Measurements from ENCODE around the gene RAI1. TPM values are rescaled to one million over a fixed set of nuclear protein-coding genes. Genes with fewer than 3 reads are reported as not detected.
A peak's percentile ranks its signal among the peaks of the same experiment; 100 is the strongest.

Gene RAI1
- total RNA-seq, 2 experiments from 2014 or later: 25.0 to 25.5 TPM

DNA sequence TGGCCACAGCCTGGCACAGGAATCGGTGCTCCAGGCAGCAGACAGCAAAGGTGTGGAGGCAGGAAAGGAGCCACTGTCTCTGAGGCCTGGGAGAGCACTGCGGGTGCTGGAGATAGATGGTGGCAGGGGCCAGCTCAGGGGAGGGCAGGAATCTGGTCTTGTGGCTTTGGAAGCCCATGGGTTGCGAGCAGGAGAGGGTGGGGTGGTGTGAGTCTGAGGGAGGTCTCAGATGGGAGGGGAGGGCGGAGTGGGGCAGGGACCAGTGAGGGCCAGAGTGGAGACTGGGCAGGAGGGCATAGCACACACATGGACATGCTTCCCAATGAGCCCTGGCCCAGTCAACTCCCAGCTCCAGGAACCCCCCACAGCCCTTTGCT lies 85.5 kb downstream of the RAI1 start:
- Mint-ChIP-seq H3K4me3 (no peak overlapping the region), H3K27me3 (no peaks in the 10 kb centered on the region), H3K9me3 (no peaks in the 10 kb centered on the region), H3K27ac (peak overlapping the region; percentile 86), H3K36me3 (peaks cover 2% of the 10 kb centered on the region), H3K4me1 (peaks cover 38% of the 10 kb centered on the region)
- no peak for DNase-seq
- no peak for ATAC-seq (ENCODE audit: low read depth)
- POLR2A ChIA-PET: interaction anchor here (0.6 to 1.2 kb wide), 2 partner anchors 9 to 271 kb away, joined by 4 to 5 read pairs; partner anchors contain the start of gene RASD1

DNA sequence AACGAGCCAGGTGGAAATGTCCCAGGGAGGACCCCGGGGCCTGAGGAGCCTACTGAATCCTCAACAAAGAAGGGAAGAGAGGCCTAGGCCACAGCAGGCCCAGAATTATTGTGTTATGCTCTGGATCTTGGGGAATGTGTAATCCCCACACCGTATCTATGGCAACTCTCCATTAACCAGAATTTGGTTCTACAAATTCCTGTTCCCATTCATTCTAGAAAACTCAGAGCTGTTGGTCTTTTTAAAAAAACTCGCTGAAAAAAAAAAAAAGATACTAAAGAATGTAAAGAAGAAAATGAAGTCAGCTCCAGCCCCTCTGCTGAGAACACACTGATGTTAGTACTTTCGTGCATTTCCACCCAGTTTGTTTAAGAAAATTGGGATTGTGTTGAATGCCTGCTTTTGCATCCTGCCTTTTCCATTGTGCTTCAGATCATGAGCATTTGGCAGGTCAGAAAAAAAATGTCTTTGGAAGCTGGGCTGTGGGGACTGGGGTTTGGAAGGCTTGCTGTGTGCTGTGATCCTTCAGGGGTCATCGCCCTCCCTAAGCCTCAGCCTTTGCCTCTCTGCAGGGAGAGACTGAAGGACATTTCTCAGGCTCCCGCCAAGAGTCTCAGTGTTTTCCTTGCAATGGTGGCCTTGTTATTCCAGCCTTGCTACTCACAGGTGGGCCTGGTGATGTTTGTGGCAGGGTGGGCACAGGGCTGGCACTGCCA lies 86.1 kb downstream of the RAI1 start:
- Mint-ChIP-seq H3K9me3 (no peaks in the 10 kb centered on the region), H3K27ac (peak overlapping the region; percentile 86), H3K27me3 (no peaks in the 10 kb centered on the region), H3K36me3 (peaks cover 2% of the 10 kb centered on the region), H3K4me3 (no peak overlapping the region), H3K4me1 (peaks cover 36% of the 10 kb centered on the region)
- POLR2A ChIA-PET: interaction anchor here (1.2 kb wide), 1 partner anchor 10 kb away, joined by 5 read pairs; no protein-coding TSS in a partner anchor
- ATAC-seq (ENCODE audit: low read depth): no peak
- no peak for DNase-seq

DNA sequence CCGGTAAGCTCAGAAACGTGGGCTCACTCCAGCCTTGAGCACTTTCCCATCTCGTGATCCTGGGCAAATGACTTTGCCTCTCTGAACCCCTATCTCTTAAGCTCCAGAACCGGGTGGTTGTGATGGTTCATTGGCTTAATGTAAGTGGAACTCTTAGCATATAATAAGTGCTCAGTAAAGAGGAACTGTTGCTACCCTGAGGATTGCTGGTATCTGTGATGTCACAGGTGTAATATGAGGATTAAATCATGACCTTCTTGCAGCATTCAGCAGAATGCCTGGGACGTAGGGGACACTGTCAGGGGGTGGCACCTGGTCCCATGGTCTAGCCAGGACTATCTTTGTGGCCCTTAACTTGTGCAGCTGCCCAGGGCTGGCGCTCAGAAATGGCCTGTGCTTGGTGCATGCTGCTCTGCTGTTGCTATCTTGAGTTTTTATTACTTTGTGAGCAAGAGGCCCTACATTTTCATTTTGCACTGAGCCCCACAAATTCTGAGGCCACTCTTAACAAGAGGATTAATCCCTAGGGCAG lies 86.7 kb downstream of the RAI1 start:
- no peak for ATAC-seq (ENCODE audit: low read depth)
- Mint-ChIP-seq H3K27me3 (no peaks in the 10 kb centered on the region), H3K36me3 (peaks cover 2% of the 10 kb centered on the region), H3K9me3 (no peaks in the 10 kb centered on the region), H3K4me1 (peaks cover 41% of the 10 kb centered on the region), H3K4me3 (no peak overlapping the region), H3K27ac (no peak overlapping the region)
- POLR2A ChIA-PET: no interaction called here
- no peak for DNase-seq

DNA sequence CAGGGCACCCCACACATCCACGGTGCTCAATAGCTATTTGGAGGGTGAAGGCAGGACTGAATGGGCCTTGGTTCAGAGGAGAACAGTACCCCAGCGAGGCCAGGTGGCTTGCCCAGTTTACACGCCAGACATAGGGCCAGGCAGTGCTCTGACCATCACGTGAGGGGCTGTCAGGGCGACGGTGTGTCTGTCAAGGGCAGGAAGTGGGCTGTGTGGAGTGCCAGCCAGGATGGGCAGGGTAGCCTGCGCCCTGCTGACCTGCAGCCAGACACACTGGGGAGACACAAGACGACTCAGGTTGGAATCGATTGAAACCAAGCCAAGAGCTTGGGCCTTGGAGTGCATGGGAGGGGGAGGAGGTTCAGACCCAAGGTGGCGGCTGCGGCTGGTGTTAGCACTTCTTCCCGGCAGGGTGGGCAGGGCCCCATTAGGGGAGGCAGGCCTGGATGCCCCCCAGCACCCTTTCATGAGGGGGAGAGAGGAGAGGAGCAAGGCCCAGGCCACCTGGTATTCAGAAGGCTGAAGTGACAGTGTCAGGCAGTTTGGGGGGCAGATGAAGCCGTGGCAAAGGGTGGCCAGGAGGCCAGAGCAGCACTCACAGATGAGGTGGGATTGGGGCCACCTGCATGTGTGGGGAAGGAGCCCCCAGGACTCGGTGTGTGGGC lies 87.3 kb downstream of the RAI1 start:
- Mint-ChIP-seq H3K27me3 (no peaks in the 10 kb centered on the region), H3K36me3 (peaks cover 2% of the 10 kb centered on the region), H3K4me1 (peaks cover 40% of the 10 kb centered on the region), H3K27ac (no peak overlapping the region), H3K4me3 (no peak overlapping the region), H3K9me3 (no peaks in the 10 kb centered on the region)
- ATAC-seq (ENCODE audit: low read depth) (no peak), DNase-seq (no peak)
- POLR2A ChIA-PET: no interaction called here

DNA sequence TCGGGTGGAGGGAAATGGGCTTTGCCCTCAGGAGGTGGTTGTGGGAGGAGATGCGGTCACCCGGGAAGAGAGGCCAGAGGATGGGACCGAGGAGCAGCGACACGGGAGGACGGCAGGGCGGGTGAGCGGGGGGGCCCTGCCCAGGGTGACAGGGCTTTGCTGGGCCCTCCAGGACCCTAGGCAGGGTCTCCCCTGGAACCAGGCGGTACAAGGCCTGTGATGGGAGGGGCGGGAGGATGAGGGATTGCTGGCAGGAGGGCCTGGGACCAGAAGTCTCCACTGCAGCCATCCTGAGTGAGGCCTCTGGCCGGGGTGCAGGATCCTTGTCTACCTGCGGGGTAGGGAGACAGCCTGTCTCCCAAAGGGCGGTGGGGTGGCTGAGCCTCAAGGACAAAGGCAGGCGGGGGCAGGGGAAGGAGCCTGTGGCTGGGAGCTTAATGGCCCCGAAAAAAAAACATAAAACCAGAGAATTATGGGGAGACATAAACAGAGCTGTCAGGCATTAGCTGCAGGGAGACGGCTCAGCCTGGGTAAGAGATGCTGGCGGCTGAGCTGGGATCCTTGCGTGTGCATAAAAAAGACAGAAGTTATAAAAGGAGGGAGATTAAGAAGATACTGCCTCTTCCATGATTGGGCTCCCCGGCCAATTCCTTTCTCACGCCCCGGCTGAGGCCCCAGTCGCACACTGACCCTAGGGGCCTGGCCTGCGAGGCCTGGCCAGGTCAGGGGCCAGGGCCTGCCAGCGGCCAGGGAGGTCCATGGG lies 88.8 kb downstream of the RAI1 start:
- POLR2A ChIA-PET: interaction anchor here (0.5 kb wide), 1 partner anchor 453 kb away, joined by 3 read pairs; no protein-coding TSS in a partner anchor
- DNase-seq: no peak
- H3K9me3 Mint-ChIP-seq: no peaks in the 10 kb centered on the region
- H3K27ac Mint-ChIP-seq: no peak overlapping the region
- no peaks in the 10 kb centered on the region for H3K36me3 Mint-ChIP-seq
- H3K4me1 Mint-ChIP-seq: peaks cover 29% of the 10 kb centered on the region
- H3K4me3 Mint-ChIP-seq: no peak overlapping the region
- no peak for ATAC-seq (ENCODE audit: low read depth)
- no peaks in the 10 kb centered on the region for H3K27me3 Mint-ChIP-seq

DNA sequence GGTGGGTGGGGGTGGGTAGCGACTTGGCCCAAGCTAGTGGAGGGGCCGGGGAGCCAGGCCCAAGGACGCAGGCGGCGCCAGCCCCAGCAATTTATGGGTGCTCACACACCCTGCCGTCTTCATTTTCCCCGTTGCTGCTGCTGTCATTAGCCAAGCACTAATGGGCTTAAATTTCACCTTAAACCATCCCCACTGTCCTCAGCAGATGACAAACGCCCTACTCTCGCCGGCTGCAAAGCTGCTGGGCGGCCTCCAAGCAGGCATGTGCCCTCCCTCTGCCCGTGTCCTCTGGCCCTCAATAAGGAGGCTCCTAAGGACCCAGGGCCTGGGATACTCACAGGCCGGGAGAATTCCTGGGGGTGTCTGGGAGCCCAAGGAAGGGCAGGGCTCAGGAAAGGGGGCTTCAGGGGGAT lies 89.4 kb downstream of the RAI1 start:
- no peaks in the 10 kb centered on the region for H3K36me3 Mint-ChIP-seq
- no peak overlapping the region for H3K4me3 Mint-ChIP-seq
- POLR2A ChIA-PET: interaction anchor here (0.6 to 0.7 kb wide), 2 partner anchors 8 to 14 kb away, joined by 3 read pairs; no protein-coding TSS in a partner anchor
- H3K4me1 Mint-ChIP-seq: peaks cover 24% of the 10 kb centered on the region
- no peaks in the 10 kb centered on the region for H3K27me3 Mint-ChIP-seq
- no peak for ATAC-seq (ENCODE audit: low read depth)
- no peaks in the 10 kb centered on the region for H3K9me3 Mint-ChIP-seq
- no peak for DNase-seq
- H3K27ac Mint-ChIP-seq: no peak overlapping the region

DNA sequence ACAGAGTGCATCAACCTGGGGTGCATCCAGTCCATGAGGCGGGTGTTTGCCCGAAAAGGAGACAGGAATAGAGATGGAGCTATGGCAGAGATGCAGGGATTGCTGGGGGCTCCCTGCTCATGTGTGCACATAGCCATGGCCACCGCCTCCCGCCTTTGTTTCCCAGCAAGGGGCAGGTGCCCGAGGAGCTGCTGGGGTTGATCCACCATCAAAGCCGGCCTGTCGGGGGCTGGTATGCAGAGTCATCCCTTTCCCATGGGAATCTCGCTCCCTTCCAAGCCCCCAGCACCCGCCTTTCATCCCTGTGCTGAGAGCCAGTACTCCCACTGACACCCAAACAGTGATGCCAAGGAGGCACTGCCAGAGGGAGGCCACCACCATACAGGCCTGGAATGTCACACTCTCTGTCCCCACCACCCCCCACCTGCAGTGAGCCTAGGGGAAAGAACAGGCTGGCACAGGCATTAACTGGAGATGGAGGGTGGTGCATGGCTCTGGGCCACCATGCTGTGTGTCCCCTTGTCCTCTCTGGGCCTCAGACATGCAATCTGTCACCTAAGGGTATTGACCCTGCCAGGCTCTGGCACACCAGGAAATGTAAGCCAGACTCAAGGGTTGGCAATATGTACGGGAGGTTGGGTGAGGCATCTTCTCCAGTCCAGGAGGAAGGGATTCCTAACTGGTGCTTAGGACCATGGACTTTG lies 90.4 kb downstream of the RAI1 start:
- no peak for ATAC-seq (ENCODE audit: low read depth)
- Mint-ChIP-seq H3K4me3 (no peak overlapping the region), H3K27ac (no peak overlapping the region), H3K4me1 (peaks cover 14% of the 10 kb centered on the region), H3K9me3 (no peaks in the 10 kb centered on the region), H3K36me3 (no peaks in the 10 kb centered on the region), H3K27me3 (no peaks in the 10 kb centered on the region)
- POLR2A ChIA-PET: interaction anchor here (0.7 kb wide), 1 partner anchor 15 kb away, joined by 3 read pairs; no protein-coding TSS in a partner anchor
- DNase-seq: no peak

DNA sequence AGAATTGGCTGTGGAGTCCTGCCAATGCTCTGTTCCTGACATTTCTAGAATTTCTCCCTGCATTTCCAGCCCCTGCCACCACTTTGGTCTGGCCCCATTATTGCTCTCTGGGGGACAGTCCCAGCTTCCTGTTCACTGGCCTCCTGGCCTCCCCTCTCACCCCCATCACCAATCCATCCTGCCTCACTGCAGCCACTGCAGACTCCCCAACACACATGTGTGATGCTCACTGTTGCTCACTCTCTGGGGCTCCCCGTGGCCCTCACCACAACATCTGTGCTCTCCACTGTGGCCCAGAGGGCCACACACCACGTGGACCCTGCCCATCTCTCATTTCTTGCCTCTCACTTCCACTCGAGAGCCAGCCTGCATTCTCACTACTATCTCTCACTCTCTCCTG lies 91.0 kb downstream of the RAI1 start:
- H3K27ac Mint-ChIP-seq: peak overlapping the region; percentile 3
- peaks cover 12% of the 10 kb centered on the region for H3K4me1 Mint-ChIP-seq
- H3K4me3 Mint-ChIP-seq: no peak overlapping the region
- no peaks in the 10 kb centered on the region for H3K27me3 Mint-ChIP-seq
- no peak for ATAC-seq (ENCODE audit: low read depth)
- POLR2A ChIA-PET: no interaction called here
- H3K9me3 Mint-ChIP-seq: no peaks in the 10 kb centered on the region
- no peak for DNase-seq
- H3K36me3 Mint-ChIP-seq: no peaks in the 10 kb centered on the region

DNA sequence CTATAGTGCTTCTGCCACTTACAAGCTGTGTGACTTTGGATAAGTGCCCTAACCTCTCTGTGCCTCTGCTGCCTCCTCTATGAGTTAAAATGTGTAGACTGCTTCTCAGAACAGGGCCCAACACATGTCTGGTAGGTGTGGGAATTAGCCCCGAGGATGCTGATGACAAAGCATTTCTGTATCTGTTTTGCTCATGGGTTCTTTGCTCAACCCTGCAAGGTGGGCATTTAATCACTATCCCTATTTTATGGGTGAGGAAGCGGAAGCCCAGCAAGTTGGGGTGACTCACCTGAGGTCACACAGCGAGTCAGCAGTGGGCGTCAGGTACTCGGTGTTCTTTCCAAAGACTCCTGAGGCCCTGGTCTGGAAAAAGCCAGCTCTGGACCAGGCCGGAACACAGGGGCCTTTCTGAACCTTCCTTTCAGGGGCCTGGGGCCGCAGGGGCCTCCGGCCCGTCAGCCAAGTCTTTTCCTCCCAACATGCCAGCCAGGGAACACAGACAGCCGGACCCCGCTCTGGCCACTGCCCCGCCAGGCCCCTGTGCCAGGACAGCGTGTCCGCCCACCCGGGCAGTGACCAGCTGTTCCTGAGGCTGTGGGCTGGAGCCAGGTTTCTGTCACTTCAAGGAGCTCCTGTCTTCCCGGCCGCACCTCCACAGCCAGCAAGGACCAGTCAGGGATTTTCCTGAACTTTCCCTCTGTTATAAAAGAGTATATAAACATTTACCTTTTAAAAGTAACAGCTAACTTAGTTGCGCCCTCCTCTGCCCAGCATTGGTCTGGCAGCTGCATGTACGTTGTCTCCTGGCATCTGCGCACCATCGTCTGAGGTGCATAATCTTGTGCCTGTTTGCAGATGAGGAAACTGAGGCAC lies 93.0 kb downstream of the RAI1 start:
- no peaks in the 10 kb centered on the region for H3K36me3 Mint-ChIP-seq
- H3K9me3 Mint-ChIP-seq: no peaks in the 10 kb centered on the region
- DNase-seq (no peak), ATAC-seq (ENCODE audit: low read depth) (no peak)
- no peak overlapping the region for H3K4me3 Mint-ChIP-seq
- POLR2A ChIA-PET: no interaction called here
- H3K27me3 Mint-ChIP-seq: no peaks in the 10 kb centered on the region
- H3K27ac Mint-ChIP-seq: no peak overlapping the region
- H3K4me1 Mint-ChIP-seq: peaks cover 10% of the 10 kb centered on the region

DNA sequence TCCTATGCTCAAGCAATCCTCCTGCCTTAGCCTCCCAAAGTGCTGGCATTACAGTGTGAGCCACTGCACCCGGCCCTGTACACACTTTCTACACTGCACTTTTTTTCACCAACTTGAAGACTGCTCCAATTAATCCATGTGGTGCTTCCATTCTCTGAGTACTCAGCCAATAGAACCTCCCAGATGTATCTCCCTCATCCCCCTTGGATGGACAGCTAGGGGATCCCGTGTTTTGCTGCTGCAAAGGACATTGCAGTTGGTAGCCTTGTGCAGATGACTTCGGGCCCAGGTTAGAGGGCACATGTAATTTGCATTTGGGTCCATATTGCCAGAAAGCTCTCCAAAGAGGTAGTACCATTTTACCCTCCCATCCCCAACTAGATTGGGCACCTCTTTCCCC lies 95.6 kb downstream of the RAI1 start:
- no peaks in the 10 kb centered on the region for H3K9me3 Mint-ChIP-seq
- peaks cover 11% of the 10 kb centered on the region for H3K4me1 Mint-ChIP-seq
- POLR2A ChIA-PET: no interaction called here
- H3K27ac Mint-ChIP-seq: no peak overlapping the region
- peaks cover 8% of the 10 kb centered on the region for H3K27me3 Mint-ChIP-seq
- no peaks in the 10 kb centered on the region for H3K36me3 Mint-ChIP-seq
- no peak overlapping the region for H3K4me3 Mint-ChIP-seq
- ATAC-seq (ENCODE audit: low read depth) (no peak), DNase-seq (no peak)

DNA sequence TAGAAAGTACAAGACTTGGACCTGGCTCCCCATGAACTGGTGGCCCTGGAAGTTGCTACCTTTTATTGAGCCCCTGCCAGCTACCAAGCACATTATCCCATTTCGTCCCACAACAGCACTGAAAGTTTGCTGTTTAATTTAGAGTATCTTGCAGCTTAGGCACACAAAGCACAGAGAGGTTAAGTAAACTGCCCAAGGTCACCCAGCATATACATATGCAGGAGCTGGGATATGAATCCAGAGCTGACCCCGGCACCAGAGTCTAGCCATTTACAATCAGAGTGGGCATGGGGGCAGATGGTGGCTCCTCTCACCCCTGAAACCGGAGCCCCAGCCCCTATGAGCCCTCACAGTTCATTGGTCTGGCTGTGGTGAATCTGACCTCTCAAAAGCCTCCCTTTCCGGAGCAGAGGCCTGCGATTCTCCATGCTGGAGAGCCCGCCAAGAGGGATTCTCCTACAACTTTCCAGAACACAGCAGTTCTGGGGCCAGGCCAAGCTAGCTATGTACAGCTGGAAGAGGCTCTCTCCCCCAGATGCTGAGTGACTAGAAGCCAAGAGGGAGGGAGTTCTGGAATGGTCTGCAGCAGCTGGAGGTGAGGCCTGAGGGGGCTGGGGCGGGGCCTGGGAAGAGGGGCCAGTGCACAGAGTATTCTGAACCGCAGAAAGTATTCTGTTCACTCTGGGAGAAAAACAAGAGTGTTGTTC lies 97.2 kb downstream of the RAI1 start:
- DNase-seq (no peak), ATAC-seq (ENCODE audit: low read depth) (no peak)
- Mint-ChIP-seq H3K9me3 (no peaks in the 10 kb centered on the region), H3K27ac (no peak overlapping the region), H3K27me3 (peaks cover 8% of the 10 kb centered on the region), H3K4me1 (peaks cover 4% of the 10 kb centered on the region), H3K4me3 (no peak overlapping the region), H3K36me3 (no peaks in the 10 kb centered on the region)
- POLR2A ChIA-PET: no interaction called here
